GM19468 (cell line): ENCODE measurements around the gene BAK1.
"Not testable (repeated sequence)": the region's sequence is repeated elsewhere in the genome, so short reads cannot be mapped to it uniquely, and the experiment has no call there.

Experiments used
- ATAC-seq: cut with Tn5 transposase; IDR thresholded peaks from one replicate; pipeline ENCODE4 v1.9.1; 2021; ENCODE audit warnings: mild to moderate bottlenecking, moderate library complexity, moderate number of reproducible peaks; ENCODE audit not compliant: unreplicated experiment; ENCODE audit errors: extremely low read depth

The BAK1 gene

DNA sequence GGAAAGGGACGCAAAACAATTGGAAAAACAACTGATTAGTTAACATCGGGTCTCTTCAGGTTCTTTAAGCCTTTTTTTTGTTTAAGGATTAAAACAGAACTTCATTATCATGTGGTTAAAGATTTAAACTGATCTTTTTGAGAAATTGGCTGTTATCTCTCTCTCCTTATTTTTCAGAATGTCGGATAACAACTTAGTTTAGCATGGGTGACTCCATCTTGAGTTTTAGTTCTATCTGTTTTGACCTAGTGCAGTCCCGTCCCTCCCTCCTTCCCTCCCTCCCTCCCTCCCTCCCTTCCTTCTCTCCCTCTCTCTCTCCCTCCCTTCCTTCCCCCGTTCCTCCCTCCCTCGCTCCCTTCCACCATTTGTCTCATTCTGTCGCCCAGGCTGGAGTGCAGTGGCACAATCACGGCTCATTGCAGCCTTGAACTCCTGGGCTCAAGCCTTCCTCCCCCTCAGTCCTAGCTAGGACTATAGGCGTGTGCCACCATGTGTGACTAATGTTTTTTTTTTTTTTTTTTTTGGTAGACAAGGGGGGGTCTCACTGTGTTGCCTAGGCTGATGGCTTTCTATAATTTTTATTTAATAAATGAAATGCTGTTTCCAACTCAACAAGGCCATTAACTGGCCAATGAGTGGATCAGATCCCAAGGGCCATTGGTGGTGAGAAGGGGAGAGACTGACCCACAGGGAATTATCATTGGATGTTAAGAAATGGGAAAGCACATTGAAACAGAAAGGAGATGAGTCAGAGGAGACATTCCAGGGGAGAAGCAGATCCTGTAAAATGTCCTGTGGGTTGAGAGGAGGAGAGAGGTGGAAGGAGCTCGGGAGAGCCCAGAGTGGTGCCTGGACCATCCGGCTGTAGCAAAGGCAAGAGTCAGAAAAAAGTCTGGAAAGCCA, 13.6 kb downstream of the BAK1 start:
- ATAC-seq = no peak

DNA sequence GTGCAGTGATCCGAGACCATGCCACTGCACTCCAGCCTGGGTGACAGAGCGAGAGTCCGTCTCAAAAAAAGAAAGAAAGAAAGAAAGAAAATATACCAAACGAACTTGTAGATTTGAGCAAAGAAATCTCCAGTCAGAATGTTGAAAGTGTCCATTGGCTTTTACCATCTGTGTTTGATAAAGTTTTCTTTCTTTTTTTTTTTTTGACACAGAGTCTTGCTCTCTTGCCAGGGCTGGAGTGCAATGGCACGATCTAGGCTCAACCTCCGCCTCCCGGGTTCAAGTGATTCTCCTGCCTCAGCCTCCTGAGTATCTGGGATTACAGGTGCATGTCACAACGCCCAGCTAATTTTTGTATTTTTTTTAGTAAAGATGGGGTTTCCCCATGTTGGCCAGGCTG, 21.3 kb downstream of the BAK1 start:
- ATAC-seq = no peak

DNA sequence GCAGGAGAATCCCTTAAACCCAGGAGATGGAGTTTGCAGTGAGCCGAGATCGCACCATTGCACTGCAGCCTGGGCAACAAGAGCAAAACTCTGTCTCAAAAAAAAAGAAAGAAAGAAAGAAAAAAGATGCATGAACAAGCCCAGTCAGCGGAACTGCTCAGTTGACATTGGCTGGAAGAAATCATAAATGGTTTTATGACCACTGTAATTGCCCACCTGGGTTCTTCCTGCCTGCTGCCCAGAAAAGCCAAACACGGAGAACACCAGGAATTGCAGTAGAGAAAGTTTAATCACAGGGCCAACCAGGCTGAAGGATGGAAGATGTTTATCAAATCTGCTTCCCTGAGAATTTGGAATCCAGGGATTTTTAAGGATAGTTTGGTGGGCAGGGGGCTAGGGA, 22.7 kb downstream of the BAK1 start:
- no peak for ATAC-seq

DNA sequence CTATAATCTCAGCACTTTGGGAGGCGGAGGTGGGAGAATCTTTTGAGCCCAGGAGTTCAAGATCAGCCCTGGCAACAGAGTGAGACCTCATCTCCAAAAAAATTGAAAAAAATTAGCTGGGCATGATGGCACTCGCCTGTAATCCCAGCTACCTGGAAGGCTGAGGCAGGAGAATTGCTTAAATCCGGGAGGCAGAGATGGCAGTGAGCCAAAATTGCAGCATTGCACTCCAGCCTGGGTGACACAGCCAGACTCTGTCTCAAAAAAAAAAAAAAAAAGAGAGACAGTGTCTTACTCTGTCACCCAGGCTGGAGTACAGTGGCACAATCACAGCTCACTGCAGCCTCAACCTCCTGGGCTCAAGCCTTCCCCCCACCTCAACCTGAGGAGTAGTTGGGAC, 27.2 kb downstream of the BAK1 start:
- ATAC-seq = not testable (repeated sequence)

DNA sequence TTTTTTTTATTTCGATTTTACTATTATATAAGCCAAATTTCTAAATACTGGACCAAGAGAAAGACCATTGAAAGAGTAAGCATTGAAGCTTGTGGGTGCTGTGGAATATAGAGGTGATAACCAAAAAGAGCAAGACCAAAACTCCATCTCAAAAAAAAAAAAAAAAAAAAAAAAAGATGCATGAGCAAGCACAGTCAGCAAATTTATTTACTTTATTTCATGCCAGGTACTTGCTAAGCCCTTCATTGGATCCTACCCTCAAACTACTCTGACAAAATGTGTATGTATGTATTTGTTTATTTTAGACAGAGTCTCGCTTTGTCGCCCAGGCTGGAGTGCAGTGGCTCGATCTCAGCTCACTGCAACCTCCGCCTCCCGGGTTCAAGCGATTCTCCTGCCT, 27.8 kb downstream of the BAK1 start:
- no peak for ATAC-seq

DNA sequence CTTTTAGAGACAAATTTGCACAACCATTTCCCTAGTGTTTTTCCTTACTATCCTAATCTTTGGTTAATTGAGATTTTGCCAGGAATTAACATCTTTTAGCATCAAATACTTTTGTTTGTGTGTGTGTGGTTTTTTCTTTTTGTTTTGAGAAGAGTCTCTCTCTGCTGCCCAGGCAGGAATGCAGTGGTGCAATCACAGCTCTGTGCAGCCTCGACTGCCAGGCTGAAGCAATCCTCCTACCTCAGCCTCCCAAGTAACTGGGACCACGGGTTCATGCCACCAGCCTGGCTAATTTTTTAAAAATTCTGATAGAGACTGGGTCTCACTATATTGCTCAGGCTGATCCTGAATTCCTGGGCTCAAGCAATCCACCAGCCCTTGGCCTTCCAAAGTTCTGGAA, 28.5 kb downstream of the BAK1 start:
- ATAC-seq = no peak

DNA sequence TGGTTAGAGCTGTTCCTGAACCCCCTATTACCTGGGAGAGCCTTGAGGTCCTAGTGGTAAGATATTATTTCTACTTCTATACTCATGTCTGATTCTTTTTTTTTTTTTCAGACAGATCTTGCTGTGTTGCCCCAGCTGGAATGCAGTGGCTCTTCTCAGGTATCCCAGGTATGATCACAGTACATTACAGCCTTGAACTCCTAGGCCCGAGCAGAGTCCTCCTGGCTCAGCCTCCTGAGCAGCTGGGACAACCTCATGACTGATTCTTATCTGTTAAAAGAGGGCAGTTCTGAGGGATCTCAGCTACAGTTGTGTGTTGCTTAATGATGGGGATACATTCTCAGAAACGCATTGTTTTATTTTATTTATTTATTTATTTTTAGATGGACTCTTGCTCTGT, 30.2 kb downstream of the BAK1 start:
- no peak for ATAC-seq

DNA sequence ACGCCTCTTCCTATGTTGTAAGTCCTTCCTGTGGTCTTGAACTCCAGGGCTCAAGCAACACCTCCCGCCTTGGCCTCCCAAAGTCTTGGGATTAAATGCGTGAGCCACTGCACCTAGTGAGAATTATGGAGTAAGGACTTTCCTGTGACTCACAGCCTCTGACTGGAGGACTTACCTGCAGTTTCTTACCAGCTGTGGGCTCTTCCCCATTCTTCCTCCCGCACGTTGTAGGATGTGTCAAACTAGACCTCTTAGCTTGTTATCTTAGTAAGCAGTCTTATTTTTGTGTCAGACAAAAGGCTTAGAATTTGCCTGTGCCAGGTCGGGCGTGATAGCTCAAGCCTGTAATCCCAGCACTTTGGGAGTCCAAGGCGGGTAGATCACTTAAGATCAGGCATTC, 30.9 kb downstream of the BAK1 start:
- no peak for ATAC-seq

DNA sequence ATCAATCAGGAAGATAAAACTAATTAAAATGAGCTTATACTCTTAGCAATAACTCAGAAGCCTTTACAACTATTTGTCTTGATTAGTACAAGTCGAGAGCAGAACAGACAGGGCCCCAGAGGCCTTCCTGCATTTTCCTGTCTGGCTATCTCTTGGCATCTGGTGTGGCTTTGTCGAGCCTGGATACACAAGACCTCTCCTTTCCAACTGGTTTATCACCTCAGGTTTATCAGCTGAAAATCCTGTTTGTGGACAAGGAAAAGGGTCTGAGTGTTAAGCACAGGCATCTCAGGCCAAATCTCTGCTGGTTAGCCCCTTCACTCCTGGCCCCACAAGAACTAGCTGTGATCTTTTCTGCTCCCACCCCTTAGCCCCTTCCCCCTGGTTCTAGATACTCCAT, 32.6 kb downstream of the BAK1 start:
- no peak for ATAC-seq

DNA sequence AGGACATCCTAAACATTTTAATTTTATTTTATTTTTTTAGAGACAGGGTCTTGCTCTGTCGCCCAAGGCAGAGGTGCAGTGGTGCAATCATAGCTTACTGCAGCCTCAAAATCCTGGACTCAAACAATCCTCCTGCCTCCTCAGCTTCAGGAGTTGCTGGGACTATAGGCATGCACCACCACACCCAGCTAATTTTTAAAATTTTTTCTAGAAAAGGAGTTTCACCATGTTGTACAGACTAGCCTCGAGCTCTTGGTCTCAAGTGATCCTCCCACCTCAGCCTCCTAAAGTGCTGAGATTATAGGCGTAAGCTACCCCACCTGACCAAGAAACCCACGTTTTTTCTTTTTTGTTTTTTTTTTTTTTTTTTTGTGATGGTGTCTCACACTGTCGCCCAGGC, 33.3 kb downstream of the BAK1 start:
- no peak for ATAC-seq

DNA sequence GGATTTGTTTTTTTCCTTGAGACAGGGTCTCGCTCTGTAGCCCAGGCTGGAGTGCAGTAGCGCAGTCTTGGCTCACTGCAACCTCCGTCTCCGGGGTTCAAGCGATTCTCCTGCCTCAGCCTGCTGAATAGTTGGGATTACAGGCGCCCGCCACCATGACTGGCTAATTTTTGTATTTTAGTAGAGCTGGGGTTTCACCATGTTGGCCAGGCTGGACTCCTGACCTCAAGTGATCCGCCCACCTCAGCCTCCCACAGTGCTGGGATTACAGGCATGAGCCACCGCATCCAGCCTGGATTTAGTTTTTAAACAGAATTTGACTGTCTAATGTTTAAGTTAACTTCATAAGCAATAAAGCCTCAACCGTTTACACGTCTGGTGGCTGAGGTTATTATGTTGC, 34.8 kb downstream of the BAK1 start:
- not testable (repeated sequence) for ATAC-seq

DNA sequence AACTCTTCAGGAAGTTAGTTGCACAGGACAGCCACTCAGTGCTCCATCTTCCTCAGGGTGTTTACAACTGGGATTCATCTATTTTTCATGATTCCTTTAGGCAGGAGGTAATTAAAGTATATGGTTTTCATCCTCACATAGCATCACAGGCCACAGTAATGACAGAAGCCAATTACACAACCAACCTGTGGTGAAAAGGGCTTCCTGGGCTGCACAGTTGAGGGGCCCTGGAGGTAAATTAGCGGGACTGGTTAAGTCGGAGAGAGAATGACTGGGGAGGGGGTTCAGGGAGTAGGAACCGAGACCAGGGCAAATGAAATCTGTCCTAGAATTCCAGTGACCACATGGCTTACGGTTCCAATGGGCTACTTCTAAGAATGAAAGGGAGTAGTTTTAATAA, 37.0 kb downstream of the BAK1 start:
- ATAC-seq = no peak

DNA sequence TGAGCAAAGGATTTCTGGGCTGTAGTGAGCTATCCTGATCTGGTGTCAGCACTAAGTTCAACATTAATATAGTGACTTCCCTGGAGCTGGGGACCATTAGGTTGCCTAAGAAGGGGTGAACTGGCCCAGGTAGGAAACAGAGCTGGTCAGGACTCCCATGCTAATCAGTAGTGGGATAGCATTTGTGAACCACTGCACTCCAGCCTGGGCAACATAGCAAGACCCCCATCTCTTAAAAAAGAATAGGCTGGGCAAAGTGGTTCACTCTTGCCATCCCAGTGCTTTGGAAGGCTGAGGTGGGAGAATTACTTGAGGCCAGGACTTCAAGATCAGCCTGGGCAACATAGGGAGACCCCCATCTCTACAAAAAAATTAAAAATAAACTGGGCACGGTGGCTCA, 39.3 kb downstream of the BAK1 start:
- no peak for ATAC-seq

DNA sequence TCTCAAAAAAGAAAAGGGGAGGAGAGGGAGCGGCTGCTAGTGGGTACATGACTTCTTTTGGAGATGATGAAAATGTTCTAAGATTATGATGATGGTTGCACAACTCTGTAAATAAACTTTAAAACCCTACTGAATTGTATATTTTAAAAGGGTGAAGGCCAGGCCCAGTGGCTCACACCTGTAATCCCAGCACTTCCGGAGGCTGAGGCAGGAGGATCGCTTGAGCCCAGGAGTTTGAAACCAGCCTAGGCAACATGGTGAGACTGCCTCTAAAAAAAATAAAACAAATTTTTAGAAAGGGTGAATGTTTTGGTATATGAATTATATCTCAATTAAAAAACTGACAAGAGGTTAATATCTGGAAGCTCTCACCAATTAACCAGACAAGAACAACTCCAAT, 45.4 kb downstream of the BAK1 start:
- no peak for ATAC-seq

DNA sequence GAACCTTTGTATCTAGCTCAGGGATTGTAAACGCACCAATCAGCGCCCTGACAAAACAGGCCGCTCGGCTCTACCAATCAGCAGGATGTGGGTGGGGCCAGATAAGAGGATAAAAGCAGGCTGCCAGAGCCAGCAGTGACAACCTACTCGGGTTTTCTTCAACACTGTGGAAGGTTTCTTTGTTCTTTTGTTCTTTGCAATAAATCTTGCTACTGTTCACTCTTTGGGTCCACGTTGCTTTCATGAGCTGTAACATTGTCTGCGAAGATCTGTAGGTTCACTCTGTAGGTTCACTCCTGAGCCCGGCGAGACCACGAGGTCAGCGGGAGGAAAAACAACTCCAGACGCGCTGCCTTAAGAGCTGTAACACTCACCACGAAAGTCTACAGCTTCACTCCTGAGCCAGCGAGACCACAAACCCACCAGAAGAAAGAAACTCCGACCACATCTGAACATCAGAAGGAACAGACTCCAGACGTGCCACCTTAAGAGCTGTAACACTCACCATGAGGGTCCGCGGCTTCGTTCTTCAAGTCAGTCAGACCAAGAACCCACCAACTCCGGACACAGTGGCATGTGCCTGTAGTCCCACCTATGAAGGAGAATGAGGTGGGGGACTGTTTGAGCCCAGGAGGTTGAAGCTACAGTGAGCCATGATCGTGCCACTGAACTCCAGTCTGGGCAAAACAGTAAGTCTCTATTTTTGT, 46.8 kb downstream of the BAK1 start:
- ATAC-seq = not testable (repeated sequence)

DNA sequence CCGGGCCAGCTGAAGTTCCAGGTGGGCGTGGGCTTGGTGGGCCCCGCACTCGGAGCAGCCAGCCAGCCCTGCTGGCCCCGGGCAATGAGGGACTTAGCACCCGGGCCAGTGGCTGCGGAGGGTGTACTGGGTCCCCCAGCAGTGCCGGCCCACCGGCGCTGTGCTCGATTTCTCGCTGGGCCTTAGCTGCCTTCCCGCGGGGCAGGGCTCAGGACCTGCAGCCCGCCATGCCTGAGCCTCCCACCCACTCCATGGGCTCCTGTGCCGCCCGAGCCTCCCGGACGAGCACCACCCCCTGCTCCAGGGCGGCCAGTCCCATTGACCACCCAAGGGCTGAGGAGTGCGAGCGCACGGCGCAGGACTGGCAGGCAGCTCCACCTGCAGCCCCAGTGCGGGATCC, 47.6 kb downstream of the BAK1 start:
- not testable (repeated sequence) for ATAC-seq

DNA sequence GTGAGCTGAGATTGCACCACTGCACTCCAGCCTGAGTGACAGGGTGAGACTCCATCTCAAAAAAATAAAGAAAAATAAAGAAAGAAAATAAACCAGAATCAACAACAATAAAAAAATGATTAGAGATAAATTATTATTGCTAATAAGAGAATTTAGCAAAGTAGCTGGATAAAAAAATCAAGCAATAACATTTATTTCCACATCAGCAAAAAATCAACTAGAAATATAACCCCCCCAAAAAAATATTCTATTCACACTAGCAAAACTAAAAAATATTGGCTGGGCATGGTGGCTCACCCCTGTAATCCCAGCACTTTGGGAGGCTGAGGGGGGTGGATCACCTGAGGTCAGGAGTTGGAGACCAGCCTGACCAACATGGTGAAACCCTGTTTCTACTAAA, 49.5 kb downstream of the BAK1 start:
- not testable (repeated sequence) for ATAC-seq
